Neural progenitor cell (in vitro differentiated cells): ENCODE data around the gene IGSF6. TPM values are rescaled to one million over a fixed set of nuclear protein-coding genes. Genes with fewer than 3 reads are reported as not detected.

Source experiments
- DNase-seq: peaks from one replicate; pipeline ENCODE4 v3.0.0-alpha.2; 2016; ENCODE audit warnings: low spot score
- H2AFZ ChIP-seq: fragments of 200-600 bp; sonication (generic); replicated peaks from 2 replicates; pipeline ENCODE4 v1.6.1; 2016; ENCODE audit warnings: antibody characterized with exemption
- H3F3A ChIP-seq: fragments of 200-600 bp; sonication (generic); 2 replicates; pipeline ENCODE4 v1.6.1; 2016; ENCODE audit warnings: antibody characterized with exemption, low read depth
- H3K27ac ChIP-seq: fragments of 200-600 bp; sonication (generic); 2 replicates; pipeline ENCODE4 v1.5.1; 2016; ENCODE audit warnings: mild to moderate bottlenecking
- H3K27me3 ChIP-seq: fragments of 200-600 bp; sonication (generic); 2 replicates; pipeline ENCODE4 v1.6.1; 2016; ENCODE audit warnings: mild to moderate bottlenecking, moderate library complexity
- H3K36me3 ChIP-seq: fragments of 200-600 bp; sonication (generic); 2 replicates; pipeline ENCODE4 v1.5.1; 2016
- H3K4me1 ChIP-seq: fragments of 200-600 bp; sonication (generic); 2 replicates; pipeline ENCODE4 v1.6.1; 2016; ENCODE audit warnings: mixed run types
- H3K4me2 ChIP-seq: fragments of 200-600 bp; sonication (generic); 2 replicates; pipeline ENCODE4 v1.6.1; 2016
- H3K4me3 ChIP-seq: fragments of 200-600 bp; sonication (generic); 2 replicates; pipeline ENCODE4 v1.5.1; 2016
- H3K79me2 ChIP-seq: fragments of 200-600 bp; sonication (generic); 2 replicates; pipeline ENCODE4 v1.6.1; 2016; ENCODE audit warnings: low read depth
- H3K9ac ChIP-seq: fragments of 200-600 bp; sonication (generic); 2 replicates; pipeline ENCODE4 v1.6.1; 2016
- H3K9me3 ChIP-seq: fragments of 200-600 bp; sonication (generic); 2 replicates; pipeline ENCODE4 v1.5.1; 2016; ENCODE audit warnings: low read depth
- H4K20me1 ChIP-seq: fragments of 200-600 bp; sonication (generic); 2 replicates; pipeline ENCODE4 v1.6.1; 2016; ENCODE audit warnings: low read depth
- H3K27ac Mint-ChIP-seq: 3 replicates; pipeline ENCODE4 v1.8.0; 2021; ENCODE audit warnings: mixed read lengths
- H3K27me3 Mint-ChIP-seq: 2 replicates; pipeline ENCODE4 v1.8.0; 2022; ENCODE audit warnings: low read depth, mild to moderate bottlenecking, inconsistent platforms, moderate library complexity, mixed read lengths; ENCODE audit not compliant: insufficient read depth
- H3K36me3 Mint-ChIP-seq: 3 replicates; pipeline ENCODE4 v1.8.0; 2021; ENCODE audit warnings: mixed read lengths
- H3K4me1 Mint-ChIP-seq: 3 replicates; pipeline ENCODE4 v1.8.0; 2021; ENCODE audit warnings: mixed read lengths
- H3K4me3 Mint-ChIP-seq: 3 replicates; pipeline ENCODE4 v1.8.0; 2021; ENCODE audit warnings: mild to moderate bottlenecking, moderate library complexity, mixed read lengths
- H3K9me3 Mint-ChIP-seq: 3 replicates; pipeline ENCODE4 v1.8.0; 2020; ENCODE audit warnings: mixed read lengths
- EZH2 ChIP-seq: fragments of 200-600 bp; sonication (generic); IDR thresholded peaks from 2 replicates; pipeline ENCODE4 v1.6.1; 2017; ENCODE audit warnings: antibody characterized with exemption, mild to moderate bottlenecking, moderate library complexity
- EZH2phosphoT487 ChIP-seq: fragments of 200-600 bp; sonication (generic); IDR thresholded peaks from 2 replicates; pipeline ENCODE4 v1.6.1; 2017; ENCODE audit warnings: antibody characterized with exemption
- total RNA-seq: library from RNA; depleted of rRNA; stranded (reverse); fragments of >200 nt; gene quantifications from 2 replicates; pipeline ENCODE4 v1.2.3, GENCODE V29; 2015; ENCODE audit warnings: low replicate concordance
- TF ChIP-seq, protein P1 (sequence below): fragments of 200-600 bp; sonication (generic); IDR thresholded peaks from 2 replicates; pipeline ENCODE4 v1.5.1; 2017; ENCODE audit warnings: antibody characterized with exemption, mild to moderate bottlenecking

The IGSF6 gene, protein sequence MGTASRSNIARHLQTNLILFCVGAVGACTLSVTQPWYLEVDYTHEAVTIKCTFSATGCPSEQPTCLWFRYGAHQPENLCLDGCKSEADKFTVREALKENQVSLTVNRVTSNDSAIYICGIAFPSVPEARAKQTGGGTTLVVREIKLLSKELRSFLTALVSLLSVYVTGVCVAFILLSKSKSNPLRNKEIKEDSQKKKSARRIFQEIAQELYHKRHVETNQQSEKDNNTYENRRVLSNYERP
- total RNA-seq: not detected in 2 replicates

DNA sequence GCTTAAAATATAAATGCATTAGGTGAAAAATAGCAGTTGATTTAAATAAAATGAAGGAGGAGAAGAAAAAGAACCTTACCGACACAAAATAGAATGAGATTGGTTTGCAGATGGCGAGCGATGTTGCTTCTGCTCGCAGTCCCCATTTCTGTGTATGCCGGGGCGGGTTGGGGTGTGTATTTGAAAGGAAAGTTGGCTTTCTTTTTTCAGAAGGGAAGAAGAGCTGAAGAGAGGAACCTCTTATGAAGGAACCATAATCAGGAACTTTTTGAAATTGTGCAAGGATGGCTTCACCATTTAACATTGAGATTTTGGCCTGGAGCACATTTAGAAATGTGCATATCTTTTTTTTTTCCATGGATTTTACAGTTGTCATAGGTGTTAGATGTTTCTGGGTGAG is at the start of gene IGSF6:
Gene IGSF6 (minus strand): TSS at position 156 of the 400 bp plus-strand sequence. CDS start 10 bp downstream, at position 146.
- Mint-ChIP-seq H3K27ac (no peak within 1 kb of the TSS), H3K9me3 (no peaks in the 10 kb centered on the region), H3K36me3 (peaks cover 8% of the 10 kb centered on the region), H3K27me3 (no peaks in the 10 kb centered on the region), H3K4me3 (no peak within 1 kb of the TSS), H3K4me1 (no peaks in the 10 kb centered on the region)
- H3K9me3 ChIP-seq: no peaks in the 10 kb centered on the region
- no peaks in the 10 kb centered on the region for H3K36me3 ChIP-seq
- no peak for DNase-seq
- no peak within 1 kb of the TSS for H3K4me2 ChIP-seq
- H4K20me1 ChIP-seq: no peaks in the 10 kb centered on the region
- H2AFZ ChIP-seq: no peak within 1 kb of the TSS
- H3K4me3 ChIP-seq: no peak within 1 kb of the TSS
- no peaks in the 10 kb centered on the region for H3K4me1 ChIP-seq
- TF ChIP-seq EZH2phosphoT487 (no peak), EZH2 (no peak)
- TF ChIP-seq, protein P1, sequence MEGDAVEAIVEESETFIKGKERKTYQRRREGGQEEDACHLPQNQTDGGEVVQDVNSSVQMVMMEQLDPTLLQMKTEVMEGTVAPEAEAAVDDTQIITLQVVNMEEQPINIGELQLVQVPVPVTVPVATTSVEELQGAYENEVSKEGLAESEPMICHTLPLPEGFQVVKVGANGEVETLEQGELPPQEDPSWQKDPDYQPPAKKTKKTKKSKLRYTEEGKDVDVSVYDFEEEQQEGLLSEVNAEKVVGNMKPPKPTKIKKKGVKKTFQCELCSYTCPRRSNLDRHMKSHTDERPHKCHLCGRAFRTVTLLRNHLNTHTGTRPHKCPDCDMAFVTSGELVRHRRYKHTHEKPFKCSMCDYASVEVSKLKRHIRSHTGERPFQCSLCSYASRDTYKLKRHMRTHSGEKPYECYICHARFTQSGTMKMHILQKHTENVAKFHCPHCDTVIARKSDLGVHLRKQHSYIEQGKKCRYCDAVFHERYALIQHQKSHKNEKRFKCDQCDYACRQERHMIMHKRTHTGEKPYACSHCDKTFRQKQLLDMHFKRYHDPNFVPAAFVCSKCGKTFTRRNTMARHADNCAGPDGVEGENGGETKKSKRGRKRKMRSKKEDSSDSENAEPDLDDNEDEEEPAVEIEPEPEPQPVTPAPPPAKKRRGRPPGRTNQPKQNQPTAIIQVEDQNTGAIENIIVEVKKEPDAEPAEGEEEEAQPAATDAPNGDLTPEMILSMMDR: no peak
- H3F3A ChIP-seq: peaks cover 7% of the 10 kb centered on the region
- H3K27ac ChIP-seq: no peak within 1 kb of the TSS
- H3K79me2 ChIP-seq: no peaks in the 10 kb centered on the region
- H3K27me3 ChIP-seq: no peaks in the 10 kb centered on the region
- H3K9ac ChIP-seq: no peak within 1 kb of the TSS

DNA sequence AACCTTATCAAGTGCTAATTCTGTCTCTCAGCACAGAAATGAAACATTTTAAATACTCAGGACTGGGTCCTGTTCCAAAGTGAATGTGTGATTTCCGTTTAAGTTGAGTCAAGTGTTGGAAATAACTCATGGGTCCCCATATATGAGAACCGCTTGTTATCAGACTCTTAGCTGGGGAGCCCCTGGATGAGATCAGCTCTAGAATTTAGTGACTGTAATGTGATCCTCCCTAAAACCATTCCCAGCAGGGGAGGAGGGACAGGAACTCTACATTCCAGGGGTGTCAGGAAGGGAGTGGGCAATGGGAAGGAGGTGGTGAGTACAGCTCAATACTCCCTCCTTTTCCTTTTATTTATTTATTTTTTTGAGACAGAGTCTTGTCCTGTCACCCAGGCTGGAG is 48.9 kb upstream of the IGSF6 start:
- no peaks in the 10 kb centered on the region for H3K9me3 ChIP-seq
- H3K4me2 ChIP-seq: no peak overlapping the region

DNA sequence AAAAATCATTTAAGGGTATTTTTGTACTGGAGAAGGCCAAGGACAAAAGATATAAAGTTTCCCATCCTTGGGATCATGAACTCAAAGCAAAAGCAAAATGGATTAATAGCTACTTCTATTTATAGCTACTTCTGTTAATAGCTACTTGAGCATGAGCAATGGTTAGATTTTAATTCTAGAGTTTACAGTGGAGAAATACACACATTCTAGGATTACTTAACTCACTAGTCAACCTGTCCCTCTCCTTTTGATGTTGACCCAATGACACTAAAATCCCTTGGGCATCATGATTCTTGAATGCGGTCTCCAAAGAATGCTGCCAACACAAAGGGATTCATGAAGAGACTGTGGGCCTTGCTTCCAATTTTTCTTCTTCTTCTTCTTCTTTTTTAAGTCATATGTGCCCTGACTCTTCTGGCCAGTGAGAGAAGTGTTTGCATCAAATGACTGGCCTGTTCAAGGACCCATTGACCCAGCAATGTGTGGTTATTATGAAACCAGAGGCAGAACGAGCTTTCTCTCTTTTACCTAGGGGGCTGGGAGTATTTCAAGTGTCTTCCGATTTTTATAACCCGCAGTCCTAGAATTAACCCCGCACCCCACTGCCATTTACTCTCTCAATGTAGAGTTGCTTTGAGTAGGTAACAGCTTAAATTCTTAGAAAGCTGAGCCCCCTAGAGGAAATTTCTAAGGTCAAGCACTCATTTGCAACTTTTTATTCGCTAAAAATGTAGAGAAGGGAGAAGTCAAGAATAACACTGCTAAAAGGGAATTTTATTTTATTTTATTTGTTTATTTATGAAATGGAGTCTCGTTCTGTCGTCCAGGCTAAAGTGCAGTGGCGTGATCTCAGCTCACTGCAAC is 46.0 kb upstream of the IGSF6 start:
- H3K9me3 ChIP-seq: no peaks in the 10 kb centered on the region
- DNase-seq: no peak
- TF ChIP-seq EZH2phosphoT487 (no peak), EZH2 (no peak)
- TF ChIP-seq, protein P1: peak; percentile 17
- Mint-ChIP-seq H3K9me3 (no peaks in the 10 kb centered on the region), H3K27ac (no peak overlapping the region), H3K4me3 (no peak overlapping the region), H3K36me3 (no peaks in the 10 kb centered on the region), H3K4me1 (no peaks in the 10 kb centered on the region), H3K27me3 (peaks cover 2% of the 10 kb centered on the region)
- no peak overlapping the region for H3K27ac ChIP-seq
- no peak overlapping the region for H3K9ac ChIP-seq
- no peaks in the 10 kb centered on the region for H3K27me3 ChIP-seq
- H3F3A ChIP-seq: no peaks in the 10 kb centered on the region
- H3K36me3 ChIP-seq: no peaks in the 10 kb centered on the region
- no peaks in the 10 kb centered on the region for H3K79me2 ChIP-seq
- H2AFZ ChIP-seq: no peak overlapping the region
- H3K4me3 ChIP-seq: no peak overlapping the region
- no peaks in the 10 kb centered on the region for H3K4me1 ChIP-seq
- H4K20me1 ChIP-seq: no peaks in the 10 kb centered on the region
- H3K4me2 ChIP-seq: no peak overlapping the region

More for the DNA sequence above, 48.9 kb upstream of the IGSF6 start:
- no peak overlapping the region for H3K9ac ChIP-seq
- Mint-ChIP-seq H3K4me1 (no peaks in the 10 kb centered on the region), H3K36me3 (no peaks in the 10 kb centered on the region), H3K9me3 (no peaks in the 10 kb centered on the region), H3K27ac (no peak overlapping the region), H3K4me3 (no peak overlapping the region), H3K27me3 (peaks cover 2% of the 10 kb centered on the region)
- H3K27me3 ChIP-seq: no peaks in the 10 kb centered on the region
- TF ChIP-seq EZH2: no peak
- TF ChIP-seq, protein P1: no peak
- no peak overlapping the region for H3K4me3 ChIP-seq
- no peaks in the 10 kb centered on the region for H3K36me3 ChIP-seq
- no peaks in the 10 kb centered on the region for H4K20me1 ChIP-seq
- no peak overlapping the region for H2AFZ ChIP-seq
- no peak for DNase-seq
- no peaks in the 10 kb centered on the region for H3K4me1 ChIP-seq
- H3K79me2 ChIP-seq: no peaks in the 10 kb centered on the region
- no peak overlapping the region for H3K27ac ChIP-seq
- no peaks in the 10 kb centered on the region for H3F3A ChIP-seq
